GM12865 (cell line): ENCODE data around the gene MED28.
A peak's percentile ranks its signal among the peaks of the same experiment; 100 is the strongest.

Experiments used
- DNase-seq: peaks from one replicate; pipeline ENCODE4 v3.0.0; 2010; ENCODE audit warnings: low read depth
- H3K4me3 ChIP-seq: 2 replicates; pipeline ENCODE4 v1.5.1; 2011; ENCODE audit warnings: mild to moderate bottlenecking, low read depth, low read length, control low read depth
- TF ChIP-seq, protein P1 (sequence below): IDR thresholded peaks from 2 replicates; pipeline ENCODE4 v1.5.1; 2011; ENCODE audit warnings: low read length, control low read depth, low read depth, inconsistent platforms; ENCODE audit not compliant: insufficient read depth; ENCODE audit errors: missing control alignments

Gene MED28

DNA sequence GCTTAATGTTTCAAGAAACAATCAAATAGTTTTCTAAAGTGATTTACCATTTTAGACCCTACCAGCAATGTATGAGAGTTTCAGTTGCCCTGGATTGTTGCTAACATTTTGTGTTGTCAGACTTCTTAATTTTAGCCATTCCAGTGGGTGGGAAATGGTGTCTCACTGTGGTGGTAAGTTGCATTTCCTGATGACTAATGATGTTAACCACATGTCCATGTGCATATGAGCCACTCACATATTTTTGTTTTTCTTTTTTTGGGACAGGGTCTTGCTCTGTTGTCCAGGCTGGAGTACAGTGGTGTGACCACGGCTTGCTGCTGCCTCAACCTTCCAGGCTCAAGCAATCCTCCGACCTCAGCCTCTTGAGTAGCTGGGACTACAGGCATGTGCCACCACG is 48.3 kb downstream of the MED28 start:
- DNase-seq: no peak
- TF ChIP-seq, protein P1, sequence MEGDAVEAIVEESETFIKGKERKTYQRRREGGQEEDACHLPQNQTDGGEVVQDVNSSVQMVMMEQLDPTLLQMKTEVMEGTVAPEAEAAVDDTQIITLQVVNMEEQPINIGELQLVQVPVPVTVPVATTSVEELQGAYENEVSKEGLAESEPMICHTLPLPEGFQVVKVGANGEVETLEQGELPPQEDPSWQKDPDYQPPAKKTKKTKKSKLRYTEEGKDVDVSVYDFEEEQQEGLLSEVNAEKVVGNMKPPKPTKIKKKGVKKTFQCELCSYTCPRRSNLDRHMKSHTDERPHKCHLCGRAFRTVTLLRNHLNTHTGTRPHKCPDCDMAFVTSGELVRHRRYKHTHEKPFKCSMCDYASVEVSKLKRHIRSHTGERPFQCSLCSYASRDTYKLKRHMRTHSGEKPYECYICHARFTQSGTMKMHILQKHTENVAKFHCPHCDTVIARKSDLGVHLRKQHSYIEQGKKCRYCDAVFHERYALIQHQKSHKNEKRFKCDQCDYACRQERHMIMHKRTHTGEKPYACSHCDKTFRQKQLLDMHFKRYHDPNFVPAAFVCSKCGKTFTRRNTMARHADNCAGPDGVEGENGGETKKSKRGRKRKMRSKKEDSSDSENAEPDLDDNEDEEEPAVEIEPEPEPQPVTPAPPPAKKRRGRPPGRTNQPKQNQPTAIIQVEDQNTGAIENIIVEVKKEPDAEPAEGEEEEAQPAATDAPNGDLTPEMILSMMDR: no peak
- no peak overlapping the region for H3K4me3 ChIP-seq

DNA sequence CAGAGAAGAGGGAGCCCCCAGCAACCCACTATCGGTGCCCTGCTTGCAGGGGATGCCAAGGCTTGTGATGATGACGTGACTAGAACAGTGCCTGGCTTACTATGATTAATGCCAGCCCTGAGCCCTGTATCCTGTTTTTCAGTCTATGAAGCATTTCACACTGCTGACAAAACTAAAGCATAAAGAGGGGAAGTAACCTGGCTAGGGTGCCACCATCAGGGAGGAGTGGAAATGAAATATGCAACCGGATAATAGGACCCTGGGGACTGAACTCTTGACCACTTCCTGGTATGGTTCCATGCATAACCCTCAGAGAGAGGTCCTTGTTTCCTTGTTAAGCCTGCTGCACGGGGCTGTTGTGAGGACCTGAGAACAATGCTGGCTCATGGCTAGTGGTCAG is 50.3 kb downstream of the MED28 start:
- H3K4me3 ChIP-seq: no peak overlapping the region
- TF ChIP-seq, protein P1: no peak
- DNase-seq: peak; percentile 67

DNA sequence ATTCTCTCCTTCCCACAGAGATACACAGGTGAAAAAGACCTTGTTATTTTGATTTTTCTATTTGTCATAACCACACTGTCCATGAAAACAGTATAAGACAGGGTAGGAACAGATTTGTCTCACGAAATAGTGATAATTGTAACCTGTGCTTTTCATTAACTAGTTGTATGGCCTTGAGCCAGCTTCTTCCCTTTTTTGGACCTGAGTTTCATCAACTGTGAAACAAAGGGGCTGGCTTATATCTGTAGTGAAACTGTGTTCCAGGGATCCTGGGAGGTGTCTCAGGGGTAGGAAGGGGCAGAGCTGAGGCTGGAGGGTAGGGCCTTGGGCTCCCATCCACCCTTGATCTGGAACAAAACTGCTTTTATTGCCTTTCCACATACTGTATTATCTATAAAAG is 50.9 kb downstream of the MED28 start:
- no peak overlapping the region for H3K4me3 ChIP-seq
- no peak for DNase-seq
- TF ChIP-seq, protein P1: no peak

DNA sequence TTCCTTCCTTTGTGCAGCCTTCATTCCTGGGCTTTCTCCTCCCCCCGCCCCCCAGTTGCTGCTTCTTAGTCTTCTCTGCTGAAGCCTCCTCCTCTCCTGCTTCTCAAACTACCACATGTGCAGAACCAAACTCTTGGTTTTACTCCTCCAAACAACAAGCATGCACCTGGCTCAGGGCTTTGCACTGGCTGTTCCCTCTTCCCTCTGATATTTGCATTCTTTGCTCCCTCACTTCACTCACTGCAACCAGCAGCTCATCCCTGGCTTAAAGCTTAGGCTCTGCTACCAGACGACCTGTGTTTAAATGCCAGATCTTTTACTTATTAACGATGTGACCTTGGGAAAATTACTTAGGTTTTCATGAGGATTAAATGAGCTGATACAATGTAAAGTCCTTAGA is 51.4 kb downstream of the MED28 start:
- no peak overlapping the region for H3K4me3 ChIP-seq
- TF ChIP-seq, protein P1: no peak
- no peak for DNase-seq

DNA sequence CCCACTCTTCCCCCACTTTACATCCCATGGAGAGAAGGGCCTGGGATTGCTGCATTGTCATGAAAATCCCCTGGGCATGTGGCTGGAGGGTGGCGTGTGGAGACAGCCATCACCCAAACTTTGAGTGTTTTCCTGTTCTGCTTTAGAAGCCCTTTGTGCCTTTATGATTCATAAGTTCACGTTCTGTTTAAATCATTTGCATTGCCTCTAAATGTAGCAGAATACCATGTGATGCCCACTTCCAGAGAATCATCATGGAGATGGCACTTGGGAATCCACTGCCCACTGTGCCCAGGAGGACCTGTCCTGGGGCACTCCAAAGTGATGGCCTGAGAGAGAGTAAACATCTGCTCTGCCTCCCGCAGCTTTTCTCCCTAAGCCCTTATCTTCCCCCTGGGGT is 52.8 kb downstream of the MED28 start:
- DNase-seq: no peak
- TF ChIP-seq, protein P1: no peak
- H3K4me3 ChIP-seq: no peak overlapping the region

DNA sequence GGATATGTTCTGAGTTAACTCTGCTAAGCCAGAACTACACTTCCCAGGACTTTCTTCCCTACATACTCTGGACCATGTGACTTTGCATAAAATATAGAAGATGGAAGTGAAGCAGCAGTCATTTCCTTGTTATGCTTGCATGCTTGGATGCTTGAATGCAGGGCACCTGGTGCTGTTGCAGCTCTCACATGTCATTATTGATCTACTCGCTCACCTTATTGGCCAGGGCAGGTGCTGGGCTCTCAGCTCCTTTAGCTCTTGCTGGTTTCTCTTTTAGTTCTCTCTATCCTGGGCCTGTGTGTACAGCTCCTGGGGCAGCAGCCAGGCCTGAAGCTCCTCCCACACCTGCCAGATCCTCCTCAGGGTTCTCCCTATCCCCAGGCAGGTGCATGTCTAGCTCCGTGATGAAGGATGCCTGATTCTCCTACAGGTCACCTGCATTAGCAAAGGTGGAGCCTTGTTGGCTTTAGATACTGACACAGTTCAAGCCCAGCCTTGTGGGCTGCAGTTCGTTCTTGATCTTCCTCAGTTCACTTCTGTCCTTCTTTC is 53.3 kb downstream of the MED28 start:
- no peak for DNase-seq
- H3K4me3 ChIP-seq: no peak overlapping the region
- TF ChIP-seq, protein P1: no peak

DNA sequence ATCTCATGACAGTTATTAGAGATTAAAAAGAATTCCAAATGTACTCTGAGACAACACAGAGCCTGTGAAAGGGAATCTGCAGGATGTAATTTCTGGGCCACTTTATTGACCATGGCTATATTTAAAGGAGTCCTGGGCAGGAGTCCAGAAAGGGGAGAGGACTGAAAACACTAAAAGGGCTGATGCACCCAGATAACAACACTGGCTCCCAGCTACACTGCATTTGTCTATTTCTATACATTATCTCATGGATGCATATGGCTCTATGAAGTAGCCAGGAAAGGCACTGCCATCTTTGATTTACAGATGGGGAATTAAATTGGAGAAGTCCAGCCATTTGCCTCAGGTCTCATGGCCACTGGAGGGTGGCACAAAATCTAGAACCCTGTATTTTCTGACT is 56.0 kb downstream of the MED28 start:
- no peak for DNase-seq
- TF ChIP-seq, protein P1: no peak
- no peak overlapping the region for H3K4me3 ChIP-seq
